HG03342 (cell line): Measurements from ENCODE around the gene RIOK3.
"Not testable (repeated sequence)": the region's sequence is repeated elsewhere in the genome, so short reads cannot be mapped to it uniquely, and the experiment has no call there.

Source experiments
- ATAC-seq: cut with Tn5 transposase; IDR thresholded peaks from one replicate; pipeline ENCODE4 v1.9.1; 2021; ENCODE audit warnings: mild to moderate bottlenecking, moderate library complexity; ENCODE audit not compliant: unreplicated experiment

The RIOK3 gene

DNA sequence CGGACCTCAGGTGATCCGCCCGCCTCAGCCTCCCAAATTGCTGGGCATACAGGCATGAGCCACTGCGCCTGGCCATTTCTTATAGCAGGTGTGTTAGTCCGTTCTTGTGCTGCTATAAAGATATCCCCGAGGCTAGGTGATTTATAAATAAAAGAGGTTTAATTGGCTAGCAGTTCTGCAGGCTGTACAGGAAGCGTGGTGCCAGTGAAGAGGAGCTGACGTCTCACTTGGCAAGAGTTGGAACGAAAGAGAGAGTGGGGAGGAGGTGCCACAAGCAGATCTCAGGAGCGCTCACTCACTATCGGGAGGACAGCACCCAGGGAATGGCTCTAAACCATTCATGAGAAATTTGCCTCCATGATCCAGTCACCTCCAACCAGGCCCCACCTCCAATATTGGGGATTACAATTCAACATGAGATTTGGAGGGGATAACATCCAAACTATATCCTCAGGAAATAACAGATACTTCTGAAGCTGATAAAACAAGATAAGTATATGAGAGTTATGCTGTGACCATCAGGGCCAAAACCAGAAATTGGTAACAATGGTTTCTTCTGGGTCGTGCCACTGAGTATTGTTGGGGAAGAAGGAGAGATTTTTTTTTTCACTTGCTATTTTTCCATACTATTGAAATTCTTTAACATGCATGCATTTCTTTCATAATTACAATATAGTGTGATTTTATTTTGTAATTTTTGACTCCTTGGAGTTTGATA, 42.8 kb downstream of the RIOK3 start:
- ATAC-seq = no peak

DNA sequence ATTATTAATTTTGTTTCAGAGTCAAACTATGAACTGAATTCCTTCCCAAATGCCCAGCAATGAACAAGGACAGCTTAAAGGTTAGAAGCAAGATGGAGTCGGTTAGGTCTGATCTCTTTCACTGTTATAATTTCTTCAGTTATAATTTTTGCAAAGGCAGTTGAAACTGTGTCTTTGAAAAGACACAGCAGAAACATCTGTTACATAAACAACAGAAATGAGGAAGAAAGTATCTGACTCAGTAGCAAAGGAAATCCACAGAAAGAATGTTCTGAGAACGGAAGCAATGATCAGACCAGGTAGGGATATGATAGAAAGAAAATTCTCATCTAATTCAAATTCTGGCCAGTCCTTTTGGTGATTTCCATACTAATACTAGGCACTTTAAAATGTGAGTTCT, 45.0 kb downstream of the RIOK3 start:
- no peak for ATAC-seq

DNA sequence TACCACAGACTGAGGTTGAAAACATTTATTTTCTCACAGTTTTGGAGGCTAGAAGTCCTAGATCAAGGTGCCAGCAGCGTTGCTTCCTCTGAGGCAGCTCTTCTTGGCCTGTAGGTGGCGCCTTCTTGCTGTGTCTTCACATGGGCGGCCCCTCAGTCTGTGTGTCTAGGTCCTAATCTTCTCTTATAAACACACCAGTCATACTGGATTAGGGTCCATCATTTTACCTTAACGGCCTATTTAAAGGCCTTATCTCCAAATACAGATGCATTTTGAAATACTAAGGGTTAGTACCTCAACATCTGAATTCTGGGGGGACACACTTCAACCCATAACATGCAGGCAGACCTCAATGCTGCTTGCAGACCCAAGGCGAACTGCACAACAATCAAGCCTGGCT, 45.8 kb downstream of the RIOK3 start:
- ATAC-seq = peak; percentile 33

DNA sequence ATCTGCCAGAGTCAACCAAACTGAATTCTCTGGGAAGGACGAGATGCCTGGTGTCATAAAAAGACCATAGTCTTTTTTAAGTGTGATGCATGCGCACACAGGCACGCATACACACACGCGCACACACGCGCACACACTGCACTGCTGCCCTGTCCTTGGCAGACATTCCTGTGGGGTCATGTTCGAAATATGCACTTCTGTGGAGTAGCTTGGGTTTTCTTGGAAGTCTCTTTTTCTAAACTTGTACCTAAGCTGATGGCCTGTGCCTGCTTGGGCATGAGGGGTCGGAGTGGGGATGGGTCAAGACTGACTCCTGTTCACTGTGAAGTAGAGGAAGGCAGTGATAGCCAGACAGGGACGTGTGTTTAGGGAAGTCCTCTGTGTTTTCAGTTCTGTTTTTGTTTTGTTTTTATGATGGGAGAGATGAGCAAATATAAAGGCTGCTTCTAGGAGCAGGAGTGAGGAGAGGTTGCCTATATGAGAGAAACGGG, 46.2 kb downstream of the RIOK3 start:
- no peak for ATAC-seq

DNA sequence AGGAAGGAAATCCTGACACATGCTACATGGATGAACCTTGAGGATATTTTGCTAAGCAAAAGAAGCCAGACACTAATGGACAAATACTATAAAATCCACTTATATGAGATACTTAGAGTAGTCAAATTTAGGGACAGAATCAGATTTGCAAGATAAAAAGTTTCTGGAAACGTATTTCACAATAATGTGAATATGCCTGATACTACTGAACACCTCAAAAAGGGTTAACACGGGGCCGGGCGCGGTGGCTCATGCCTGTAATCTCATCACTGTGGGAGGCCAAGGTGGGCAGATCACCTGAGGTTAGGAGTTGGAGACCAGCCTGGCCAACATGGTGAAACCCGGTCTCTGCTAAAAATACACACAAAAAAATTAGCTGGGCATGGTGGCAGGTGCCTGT, 48.5 kb downstream of the RIOK3 start:
- no peak for ATAC-seq

DNA sequence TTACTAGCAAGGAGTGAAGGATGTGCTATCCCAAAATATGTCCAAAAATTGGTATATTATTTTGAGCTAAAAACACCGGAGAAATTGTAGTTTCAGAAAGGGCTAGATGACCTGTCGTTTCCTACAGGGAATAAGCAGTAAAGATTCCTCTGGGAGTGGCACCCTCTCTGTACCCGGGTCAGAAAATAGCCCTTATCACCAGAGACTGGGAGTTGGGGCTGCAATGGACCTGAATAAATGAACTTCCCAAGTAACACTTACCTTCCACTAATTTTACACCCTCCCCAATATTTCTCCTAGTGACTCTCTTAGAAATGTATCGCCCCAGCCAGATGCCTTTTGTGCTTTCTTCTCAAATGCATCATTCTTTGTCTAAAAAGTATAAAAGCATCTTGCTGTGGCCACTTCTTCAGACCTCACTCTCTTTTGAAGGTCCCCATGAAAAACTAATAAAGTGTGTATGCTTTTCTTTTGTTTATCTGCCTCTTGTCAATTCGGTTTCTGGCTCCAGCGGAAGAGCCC, 49.5 kb downstream of the RIOK3 start:
- ATAC-seq = no peak

DNA sequence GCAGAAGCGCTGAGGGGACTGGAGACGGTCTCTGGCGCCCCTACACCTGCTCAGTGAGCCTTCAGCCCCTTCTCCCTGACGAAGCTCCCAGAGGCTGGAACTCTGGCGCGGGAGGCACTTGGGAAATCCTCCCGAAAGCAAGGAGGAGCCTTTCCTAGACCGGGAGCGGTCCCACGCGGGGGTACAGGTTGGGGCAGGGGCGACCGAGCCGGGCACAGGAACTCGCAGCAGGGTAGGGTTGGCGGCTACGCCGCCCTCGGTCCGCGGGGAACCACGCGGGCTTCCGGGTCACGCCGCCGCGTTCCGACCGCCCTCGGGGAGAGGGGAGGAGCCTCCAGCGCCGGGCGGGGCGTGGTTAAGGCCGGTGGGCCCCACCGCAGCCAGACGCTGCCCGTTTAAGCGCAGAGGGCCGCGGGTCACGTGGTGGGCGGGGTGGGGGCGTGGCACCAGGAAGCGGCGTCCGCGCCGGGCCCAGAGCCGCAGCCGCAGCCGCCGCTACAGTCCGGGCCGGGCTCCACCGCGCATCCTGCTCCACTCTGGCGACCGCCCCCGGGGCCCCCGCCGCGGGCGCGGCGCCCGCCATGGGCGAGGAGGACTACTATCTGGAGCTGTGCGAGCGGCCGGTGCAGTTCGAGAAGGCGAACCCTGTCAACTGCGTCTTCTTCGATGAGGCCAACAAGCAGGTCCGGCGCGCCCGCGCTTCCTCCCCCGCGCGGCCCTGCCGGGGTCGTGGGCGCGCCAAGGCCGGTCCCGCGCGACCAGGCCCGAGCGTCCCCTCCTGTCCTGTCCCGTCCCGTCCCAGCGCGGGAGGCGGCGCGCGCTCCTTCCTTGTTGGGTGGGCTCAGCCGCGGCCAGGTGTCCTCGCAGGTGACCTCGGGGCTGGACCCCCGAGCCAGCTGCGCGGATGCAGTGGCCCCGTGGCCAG, 50.2 kb downstream of the RIOK3 start, which contains the start of gene RMC1:
Gene RMC1 (plus strand): TSS at position 474 of the 925 bp plus-strand sequence. CDS start 108 bp downstream, at position 582.
- ATAC-seq = peak; percentile 73

DNA sequence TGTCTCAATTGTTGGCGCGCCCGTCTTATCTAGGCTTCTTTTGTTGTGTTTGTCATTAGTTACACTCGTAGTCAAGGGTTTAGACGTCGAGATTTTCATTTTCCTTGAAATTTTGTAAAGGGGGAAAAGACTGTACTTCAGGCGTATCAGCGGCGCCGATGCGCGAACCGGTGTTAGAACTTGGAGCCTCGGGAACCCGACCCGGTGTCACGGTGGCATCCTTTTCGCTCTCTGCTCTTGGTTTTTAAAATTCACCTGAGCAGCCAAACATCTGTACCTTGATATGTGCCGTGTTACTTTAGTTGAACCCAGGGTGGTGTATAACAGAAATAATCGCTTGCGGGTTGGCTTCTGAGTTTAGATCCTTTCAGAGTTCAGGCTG, 50.9 kb downstream of the RIOK3 start:
- ATAC-seq = no peak

DNA sequence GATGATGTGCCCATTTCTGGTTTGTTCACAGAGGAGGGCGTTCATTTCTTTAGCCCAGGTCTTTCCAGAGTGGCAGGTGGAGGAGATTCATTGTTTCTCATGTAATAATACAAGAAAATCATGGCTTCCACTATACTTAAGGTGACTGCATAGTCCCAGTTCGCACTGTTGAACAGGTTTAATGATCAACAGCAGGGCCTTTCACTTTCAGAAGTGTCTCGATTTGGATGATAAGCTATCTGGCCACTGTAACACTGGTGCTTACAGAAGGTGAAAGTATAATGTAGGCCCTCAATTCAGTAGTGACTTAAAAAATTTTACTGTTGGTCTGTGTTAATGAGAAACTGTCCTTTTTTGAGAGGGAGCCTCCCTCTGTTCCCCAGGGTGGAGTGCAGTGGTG, 51.6 kb downstream of the RIOK3 start:
- peak; percentile 60 for ATAC-seq

DNA sequence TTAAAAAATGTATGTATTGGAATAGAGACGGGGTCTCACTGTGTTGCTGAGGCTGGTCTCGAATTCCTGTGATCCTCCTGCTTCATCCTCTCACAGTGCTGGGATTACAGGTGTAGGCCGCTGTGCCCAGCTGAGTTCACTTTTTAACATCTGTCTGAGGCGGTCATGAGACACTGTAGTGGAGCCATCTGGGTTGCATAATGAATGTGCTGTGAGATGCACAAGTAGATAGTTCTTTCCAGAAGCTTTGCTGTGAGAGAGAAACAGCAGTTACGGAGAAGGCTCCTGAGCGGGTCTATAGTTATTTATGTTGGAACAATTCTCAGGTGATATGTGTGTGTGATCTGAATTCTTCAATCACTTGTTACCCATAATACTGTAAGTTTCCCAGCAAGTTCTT, 53.3 kb downstream of the RIOK3 start:
- no peak for ATAC-seq

DNA sequence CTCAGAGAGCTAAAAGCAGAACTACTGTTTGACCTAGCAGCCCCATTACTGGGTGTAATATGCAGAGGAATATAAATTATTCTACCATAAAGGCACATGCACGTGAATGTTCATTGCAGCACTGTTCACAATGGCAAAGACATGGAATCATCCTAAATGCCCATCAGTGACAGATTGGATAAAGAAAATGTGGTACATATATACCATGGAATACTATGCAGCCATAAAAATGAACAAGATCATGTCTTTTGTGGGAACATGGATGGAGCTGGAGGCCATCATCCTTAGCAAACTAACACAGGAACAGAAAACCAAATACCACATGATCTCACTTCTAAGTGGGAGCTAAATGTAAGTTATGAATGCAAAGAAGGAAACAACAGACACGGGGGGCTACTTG, 57.8 kb downstream of the RIOK3 start:
- not testable (repeated sequence) for ATAC-seq

DNA sequence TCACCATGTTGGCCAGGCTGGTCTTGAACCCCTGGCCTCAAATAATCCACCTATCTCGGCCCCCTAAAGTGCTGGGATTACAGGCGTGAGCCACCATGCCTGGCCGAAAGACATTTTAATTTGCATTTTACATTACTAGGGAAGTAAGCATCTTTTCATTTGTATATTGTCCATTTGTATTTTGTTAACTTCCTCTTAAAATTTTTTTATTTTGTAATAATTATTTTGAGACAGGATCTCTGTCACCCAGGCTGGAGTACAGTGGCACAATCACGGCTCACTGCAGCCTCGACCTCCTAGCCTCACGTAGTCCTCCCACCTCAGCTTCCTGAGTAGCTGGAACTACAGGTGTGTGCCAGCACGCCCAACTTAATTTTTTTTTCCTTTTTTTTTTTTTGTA, 59.1 kb downstream of the RIOK3 start:
- not testable (repeated sequence) for ATAC-seq

DNA sequence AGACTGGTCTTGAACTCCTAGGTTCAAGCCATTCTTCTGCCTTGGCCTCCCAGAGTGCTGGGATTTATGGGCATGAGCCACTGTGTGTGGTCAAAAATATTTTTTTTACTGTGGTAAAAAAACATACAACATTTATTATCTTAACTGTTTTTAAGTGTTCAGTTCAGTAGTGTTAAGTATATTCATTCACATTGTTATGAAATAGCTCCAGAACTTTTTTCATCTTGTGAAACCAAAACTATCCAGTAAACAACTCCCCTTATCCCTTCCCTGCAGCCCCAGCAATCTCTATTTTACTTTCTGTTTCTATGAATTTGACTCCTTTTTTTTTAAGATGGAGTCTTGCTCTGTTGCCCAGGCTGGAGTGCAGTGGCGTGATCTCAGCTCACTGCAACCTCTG, 59.6 kb downstream of the RIOK3 start:
- ATAC-seq = no peak

DNA sequence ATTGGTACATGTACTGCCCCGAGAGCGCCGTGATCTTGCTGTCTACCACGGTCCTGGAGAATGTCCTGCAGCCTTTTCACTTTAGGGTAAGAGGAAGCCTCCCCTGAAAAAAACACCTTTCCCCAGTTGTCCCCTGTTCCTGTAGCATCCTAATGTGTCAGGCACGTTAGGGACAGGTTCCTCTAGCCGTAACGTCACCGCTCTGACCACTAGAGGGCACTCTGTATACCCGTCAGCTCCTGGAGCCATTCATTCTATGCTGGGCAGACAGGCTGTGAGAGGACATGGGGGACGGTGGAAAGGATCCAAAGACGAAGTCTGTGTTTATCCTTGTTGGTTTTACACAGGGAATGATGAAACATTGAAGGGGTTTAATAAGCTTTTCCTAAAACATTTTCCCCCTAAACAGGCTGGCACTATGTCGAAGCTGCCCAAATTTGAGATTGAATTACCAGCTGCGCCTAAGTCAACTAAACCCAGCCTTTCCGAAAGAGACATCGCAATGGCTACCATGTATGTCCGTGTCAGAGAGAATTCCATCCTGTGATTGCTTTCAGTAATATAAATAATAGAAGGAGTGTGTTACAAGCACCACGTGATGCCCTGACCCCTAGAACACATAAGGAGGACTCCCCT, 62.9 kb downstream of the RIOK3 start:
- ATAC-seq = peak; percentile 92

DNA sequence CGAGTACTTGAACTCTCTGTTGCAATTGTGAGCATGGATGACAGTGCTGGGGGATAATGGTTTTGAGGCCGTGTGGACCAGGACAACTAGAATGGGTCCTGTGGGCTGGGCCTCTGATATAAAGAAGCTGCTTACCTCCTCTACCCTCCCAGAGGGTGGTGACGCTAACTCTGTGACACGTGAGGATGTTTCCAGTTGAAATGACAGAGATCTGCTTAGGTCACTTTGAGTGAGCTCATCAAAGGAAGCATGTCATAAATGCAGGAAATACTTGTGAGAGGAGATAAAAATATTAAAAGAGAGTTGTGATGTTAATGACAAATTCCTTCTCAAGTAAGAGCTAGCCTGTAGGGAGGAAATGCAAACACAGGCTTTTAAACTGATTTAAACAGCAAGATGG, 66.6 kb downstream of the RIOK3 start:
- ATAC-seq = no peak

DNA sequence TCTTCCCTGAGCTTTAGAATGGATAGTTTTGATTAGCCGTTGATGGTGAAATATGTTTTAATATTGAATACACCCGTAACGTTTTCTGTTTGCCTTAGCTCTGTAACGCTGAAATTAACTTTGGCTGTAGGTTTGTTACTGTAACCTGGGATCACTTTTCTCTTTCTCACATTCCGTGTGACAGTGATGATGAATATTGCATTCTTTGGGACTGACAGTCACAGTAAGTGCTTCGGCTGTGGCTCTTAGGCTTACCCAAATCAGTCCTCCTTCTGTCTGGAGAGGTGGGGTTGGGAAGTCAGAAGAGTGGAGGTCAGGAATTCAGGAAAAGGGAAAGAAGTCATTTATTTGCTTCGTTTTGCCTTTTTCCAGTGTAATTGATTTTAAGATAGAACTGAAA, 68.2 kb downstream of the RIOK3 start:
- no peak for ATAC-seq

DNA sequence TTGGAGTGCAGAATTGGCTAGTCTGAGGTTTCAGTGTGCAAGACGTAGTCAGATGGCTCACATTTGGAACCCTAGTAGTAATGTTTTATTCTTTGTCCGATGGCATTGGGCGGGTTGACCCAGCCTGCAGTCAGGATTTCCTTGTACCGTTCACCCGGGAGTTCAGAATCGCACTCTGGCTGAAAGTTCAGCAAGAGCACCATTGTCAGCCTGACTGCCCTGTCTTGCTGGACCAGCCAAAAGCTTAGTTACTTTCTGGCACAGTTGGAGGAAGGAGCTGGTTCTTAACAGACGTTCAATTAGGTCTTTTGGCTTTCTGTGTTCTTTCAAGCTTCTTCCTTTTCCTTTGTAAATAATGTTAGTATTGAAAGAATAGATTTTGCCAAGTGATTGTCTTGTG, 68.8 kb downstream of the RIOK3 start:
- no peak for ATAC-seq

DNA sequence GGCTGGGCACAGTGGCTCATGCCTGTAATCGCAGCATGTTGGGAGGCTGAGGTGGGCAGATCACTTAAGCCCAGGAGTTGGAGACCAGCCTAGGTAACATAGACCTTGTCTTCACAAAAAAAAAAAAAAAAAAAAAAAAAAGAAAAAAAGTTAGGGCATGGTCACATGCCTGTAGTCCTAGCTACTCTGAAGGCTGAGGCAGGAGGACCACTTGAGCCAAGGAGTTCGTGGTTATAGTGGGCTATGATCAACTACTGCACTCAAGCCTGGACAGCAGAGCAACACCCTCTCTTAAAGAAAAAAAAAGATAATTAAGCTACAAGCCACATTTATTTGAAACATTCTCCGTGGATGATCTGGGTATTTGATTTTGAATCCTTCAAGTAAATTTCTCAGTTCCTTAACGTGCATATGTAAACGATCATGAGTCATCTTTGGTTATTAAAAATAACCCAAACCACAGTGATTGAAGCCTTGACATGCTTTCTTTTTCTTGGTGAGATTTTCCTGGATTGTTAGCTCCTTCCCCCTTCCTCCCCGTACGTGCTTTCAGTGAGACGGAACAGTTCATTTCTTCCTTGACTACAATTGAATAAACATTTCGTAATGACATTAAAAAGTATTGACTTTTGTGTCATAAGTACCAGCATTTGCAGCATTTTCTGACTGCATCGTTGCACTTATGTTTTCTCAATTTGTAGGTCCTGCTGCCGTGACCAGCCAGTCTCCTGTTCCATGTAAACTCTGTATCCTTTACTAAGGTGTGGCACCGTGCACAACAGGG, 70.5 kb downstream of the RIOK3 start:
- ATAC-seq = no peak

DNA sequence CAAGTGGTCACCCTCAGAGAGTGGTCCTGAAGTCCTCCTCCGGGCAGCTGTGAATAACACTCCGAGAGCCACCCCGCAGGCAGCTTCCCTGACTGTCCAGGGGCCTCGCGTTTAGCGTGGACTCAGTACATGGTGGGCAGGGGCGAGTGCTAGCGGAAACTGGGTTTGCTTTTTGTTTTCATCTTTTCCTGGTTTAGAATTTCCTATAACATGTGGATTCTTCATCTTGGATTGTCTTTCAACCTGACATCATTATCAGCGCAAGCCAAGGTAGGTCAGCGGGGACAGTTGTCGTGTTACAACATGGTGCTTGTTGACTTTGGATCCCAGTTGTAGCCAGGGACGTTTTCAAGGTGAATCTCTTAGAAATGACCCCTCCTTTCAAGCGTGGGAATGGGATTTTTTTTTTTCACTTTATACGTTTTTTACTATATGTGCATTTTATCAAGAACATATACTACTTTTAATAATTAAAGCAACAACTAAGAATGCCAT, 71.2 kb downstream of the RIOK3 start:
- no peak for ATAC-seq

DNA sequence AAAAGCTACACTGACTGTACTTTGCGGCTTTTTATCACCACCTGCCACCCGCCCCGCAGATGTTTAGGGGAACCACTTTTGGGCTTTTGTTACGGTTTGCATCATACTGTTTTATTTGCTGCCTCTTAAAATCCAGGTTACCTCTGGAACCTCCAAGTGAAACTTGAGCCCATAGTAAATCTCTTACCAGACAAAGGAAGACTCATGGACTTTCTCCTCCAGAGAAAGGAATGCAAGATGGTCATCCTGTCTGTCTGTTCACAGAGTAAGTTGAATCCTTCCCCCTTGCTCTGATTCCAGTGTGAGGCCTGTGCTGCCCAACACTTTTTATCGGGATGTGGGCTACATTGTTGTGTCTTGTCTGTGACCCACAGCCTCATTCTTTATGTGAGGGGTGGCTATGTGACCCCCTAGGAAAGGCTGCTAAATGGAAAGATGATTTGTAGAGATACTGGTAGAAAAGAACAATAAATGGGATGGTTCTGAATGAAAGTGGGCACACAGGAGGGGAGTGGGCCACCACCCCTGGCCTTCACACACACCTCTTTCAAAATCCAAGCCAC, 73.5 kb downstream of the RIOK3 start:
- no peak for ATAC-seq
